Thyroid gland (tissue), 4 donors: ENCODE results near the gene CBLL1.

Experiments
- POLR2A ChIP-seq, 2 donors: fragments of 450-650 bp; IDR thresholded peaks; one replicate each; pipeline ENCODE4 v1.6.1; 2017; ENCODE audit warnings: antibody characterized with exemption in 2 of 2, mild to moderate bottlenecking in 2 of 2, moderate library complexity in 1 of 2
- TF ChIP-seq, protein P1 (sequence below), 6 experiments: fragments of 200-600 bp in 3 of 6; fragments of 450-650 bp in 3 of 6; sonication (generic) in 3 of 6; IDR thresholded peaks; one replicate each; pipeline ENCODE4 v1.5.1; 2016 to 2019; ENCODE audit warnings: antibody characterized with exemption in 6 of 6, mild to moderate bottlenecking in 2 of 6, inconsistent platforms in 1 of 6, moderate library complexity in 1 of 6

DNA sequence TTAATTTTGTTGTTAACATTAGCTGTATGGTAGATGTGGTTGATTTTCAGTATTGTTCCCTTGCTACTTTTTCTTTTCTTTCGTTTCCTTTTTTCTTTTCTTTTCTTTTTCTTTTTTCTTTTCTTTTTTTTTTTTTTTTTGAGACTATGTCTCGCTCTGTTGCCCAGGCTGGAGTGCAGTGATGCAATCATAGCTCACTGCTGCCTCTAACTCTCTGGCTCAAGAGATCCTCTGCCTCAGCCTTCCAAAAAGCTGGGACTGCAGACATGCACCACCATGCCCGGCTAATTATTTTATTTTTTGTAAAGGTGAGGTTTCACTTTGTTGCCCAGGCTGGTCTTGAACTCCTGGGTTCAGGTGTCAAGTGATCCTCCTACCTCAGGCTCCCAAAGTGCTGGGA lies 44.7 kb downstream of the CBLL1 start:
- no peak for TF ChIP-seq POLR2A (IDR thresholded peaks at IDR 0.05)
- TF ChIP-seq, protein P1, sequence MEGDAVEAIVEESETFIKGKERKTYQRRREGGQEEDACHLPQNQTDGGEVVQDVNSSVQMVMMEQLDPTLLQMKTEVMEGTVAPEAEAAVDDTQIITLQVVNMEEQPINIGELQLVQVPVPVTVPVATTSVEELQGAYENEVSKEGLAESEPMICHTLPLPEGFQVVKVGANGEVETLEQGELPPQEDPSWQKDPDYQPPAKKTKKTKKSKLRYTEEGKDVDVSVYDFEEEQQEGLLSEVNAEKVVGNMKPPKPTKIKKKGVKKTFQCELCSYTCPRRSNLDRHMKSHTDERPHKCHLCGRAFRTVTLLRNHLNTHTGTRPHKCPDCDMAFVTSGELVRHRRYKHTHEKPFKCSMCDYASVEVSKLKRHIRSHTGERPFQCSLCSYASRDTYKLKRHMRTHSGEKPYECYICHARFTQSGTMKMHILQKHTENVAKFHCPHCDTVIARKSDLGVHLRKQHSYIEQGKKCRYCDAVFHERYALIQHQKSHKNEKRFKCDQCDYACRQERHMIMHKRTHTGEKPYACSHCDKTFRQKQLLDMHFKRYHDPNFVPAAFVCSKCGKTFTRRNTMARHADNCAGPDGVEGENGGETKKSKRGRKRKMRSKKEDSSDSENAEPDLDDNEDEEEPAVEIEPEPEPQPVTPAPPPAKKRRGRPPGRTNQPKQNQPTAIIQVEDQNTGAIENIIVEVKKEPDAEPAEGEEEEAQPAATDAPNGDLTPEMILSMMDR (IDR thresholded peaks at IDR 0.05) = no peak
